Measurements from ENCODE around the gene ADAMTSL1.
A peak's percentile ranks its signal among the peaks of the same experiment; 100 is the strongest.

The ADAMTSL1 gene

DNA sequence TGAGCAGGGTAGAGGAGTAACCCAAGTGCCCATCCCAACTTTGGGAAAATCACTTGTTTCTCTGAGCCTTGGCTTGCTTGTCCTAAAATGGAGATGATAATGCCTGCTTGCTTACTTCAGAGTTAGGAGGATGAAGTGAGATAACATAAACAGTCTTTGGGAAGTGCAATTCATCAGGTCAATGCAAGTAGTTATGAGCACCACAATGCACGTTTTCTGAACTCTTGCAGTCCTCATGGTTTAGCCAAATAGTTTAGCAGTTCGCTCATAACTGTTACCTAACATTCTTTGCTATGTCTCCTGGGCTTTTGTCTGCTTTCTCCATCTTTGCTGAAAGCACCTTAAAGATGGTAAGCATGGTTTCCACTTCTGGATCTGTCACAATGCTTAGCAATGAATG, 270.0 kb downstream of the ADAMTSL1 start:
- no peak for DNase-seq

DNA sequence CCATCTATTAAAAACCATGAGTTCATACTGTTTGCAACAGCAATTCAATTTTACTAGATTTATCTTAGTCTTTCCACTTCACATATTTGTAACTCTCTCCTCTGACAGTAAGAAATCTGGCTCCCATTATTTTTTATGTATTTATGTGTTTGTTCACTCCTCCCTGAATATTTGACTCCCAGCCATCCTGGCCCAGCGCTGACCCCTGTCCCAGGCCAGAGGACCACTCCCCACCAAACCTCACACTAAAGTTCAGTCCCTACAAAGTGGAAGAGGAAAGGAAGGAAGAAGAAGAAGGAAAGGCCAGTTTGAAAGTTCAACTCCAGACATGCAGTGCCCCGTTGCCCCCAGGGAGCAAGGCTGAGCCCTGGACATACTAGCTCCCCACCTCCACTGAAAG, 271.8 kb downstream of the ADAMTSL1 start:
- DNase-seq = no peak

DNA sequence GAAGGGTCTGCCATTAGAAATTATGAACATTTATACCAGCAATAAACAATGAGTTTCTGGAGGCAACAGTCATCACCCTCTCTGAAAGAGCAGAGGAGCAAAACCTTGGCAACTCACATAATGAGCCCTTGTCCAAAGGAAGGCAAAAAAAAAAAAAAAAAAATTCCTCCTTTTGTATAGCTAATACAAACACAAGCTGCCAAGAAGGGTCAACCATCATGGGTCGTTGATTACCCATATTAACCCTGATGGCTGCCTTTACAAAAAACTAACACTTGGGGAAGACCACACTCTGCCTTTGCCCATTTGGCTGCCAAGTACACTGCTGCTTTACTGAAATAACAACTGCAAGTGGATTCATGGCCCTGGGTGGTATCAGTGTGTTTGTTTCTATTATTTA, 272.7 kb downstream of the ADAMTSL1 start:
- no peak for DNase-seq

DNA sequence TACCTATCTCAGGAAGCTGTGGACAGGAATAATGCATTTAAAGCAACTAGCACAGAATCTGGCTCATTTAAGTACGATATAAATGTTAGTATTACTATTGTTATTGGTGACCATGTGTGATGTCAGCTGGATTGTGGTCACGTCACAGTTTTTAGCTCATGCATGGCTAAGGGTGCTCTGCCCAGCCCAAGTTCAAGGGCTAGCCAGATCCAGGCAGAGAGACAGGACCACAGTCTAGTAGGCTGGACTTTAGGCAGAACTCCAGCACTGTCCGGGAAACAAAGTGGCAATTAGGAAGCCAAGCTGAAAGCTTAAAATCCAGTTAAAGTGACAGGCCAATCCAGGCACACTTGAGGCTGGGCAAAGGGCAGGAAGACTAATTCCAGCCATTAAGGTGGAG, 273.6 kb downstream of the ADAMTSL1 start:
- DNase-seq = no peak

DNA sequence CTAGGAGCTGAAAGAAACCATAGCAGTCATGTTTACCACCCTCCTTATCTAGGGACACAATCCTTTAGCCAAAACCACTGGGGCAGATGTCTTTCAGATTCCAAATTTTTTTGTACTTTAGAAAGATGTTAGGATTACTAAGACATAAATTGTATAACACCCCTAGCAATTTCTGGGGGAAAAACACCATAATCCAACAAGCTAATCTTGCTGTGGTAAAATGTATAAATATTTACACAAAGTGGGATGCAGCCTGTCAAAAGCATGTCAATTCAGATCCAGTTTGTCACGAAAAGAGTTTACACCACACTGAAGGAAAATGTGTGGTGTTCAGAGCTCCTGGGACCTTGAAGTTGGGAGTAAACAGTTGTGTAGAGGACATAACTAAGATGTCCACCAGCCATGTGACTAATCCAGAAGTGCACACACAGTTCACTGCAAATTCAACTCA, 274.3 kb downstream of the ADAMTSL1 start:
- DNase-seq = no peak

DNA sequence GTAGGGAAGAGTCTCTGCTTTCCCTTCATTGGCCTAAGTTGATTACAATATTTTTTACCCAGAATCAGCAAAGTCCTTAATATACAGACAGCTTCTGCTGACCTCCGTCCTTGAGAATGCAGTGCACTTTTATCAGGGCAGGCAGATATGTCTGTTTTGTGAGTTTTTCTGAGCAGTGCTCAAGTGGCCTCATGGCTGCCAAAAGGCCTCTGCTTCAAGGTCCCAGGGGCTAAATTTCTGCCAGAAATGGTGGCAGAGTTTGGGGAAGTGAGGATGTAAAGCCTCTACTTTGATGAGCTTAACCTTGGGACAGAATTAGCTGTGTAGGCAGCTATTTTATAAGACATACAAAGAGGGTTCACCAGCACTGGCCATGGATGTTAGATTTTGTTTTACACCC, 275.8 kb downstream of the ADAMTSL1 start:
- DNase-seq = no peak

DNA sequence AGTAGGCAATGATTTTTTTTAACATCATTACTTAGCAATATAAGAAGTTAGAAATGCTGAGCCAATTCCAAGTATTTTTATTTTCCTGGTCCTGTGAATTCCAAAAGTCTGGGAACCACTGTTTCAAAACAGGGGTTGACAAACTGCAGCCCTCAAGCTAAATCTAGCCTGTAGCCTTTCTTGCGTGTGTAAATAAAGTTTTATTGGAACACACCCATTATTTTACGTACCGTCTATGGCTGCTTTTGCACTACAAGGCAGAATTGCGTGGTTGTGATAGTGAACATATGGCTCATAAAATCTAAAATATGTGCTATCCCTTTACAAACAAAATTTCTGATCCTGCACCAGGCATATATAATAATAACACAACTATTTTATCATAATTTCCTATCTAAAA, 280.0 kb downstream of the ADAMTSL1 start:
- no peak for DNase-seq

DNA sequence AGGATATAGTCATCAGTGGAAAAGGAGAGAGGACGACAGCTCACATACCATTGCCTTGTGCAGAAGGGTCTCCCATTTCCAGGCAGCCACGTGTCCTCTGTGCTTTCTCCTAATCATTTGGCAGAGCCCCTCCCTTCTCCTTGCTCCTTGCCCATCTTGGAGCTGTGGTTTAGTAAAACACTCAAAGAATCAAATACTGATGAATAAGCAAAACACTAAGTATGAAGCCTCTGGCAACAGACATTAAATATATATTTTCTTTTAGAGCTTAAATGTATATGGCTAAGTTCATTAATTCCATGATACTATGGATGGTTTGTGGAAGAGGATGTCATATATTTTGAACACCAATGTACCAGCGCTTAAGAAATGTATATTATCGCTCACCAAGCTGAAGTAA, 280.6 kb downstream of the ADAMTSL1 start:
- DNase-seq = no peak

DNA sequence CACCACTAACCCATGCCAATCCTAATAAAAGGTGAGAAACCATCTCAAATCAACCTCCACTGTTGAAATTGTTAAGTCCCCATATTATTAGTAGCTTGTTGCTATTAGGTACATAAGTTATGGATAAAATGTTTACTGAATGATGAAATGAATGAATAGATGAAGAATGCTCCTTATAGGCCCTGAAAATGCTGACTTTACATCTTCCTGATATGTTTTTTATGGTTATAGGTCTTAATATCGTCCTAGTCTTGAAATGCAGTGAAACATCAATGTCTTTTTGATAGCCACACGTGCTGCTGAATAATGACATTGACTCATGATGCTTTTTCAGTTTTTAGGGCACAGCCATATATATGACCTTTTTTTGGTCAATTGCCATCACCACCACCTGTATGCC, 281.3 kb downstream of the ADAMTSL1 start:
- no peak for DNase-seq

DNA sequence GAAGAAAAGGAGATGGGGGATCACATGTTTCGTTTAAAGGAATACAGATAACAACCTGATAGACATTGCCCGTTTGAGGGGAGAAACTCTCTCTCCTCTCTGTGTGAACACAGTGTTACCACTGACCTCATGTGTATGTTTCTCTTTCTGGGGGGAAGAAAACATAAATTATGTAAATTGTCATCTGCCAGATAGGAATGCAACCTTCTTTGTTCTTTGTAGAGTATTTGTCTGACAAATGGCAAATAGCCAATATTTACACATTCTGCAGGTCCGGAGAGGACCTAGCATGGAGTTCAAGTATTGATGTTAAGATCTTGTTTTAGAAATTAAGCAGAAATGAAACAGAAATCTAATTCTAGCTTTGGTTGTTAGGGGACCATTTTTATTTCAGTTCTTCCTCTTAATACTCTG, 282.8 kb downstream of the ADAMTSL1 start:
- peak; percentile 23 for DNase-seq

DNA sequence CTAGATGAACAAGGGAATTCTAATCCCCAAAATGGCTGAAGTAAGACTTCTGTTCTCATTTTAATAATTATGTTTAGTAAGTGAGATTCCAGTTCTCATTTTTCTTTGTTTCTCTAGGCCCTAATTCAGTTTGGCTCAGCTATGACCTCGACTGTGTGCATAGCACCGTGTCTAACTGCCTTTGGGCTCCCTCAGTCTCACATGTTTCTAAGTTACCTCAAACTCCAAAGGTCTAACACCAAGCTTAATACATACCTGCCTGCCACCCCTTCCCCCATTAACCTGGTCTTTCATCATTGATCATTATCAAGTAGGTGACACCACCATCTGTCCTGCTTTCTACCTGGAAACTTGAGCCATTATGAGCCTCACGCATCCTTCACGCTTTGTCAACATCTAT, 285.9 kb downstream of the ADAMTSL1 start:
- DNase-seq = no peak

DNA sequence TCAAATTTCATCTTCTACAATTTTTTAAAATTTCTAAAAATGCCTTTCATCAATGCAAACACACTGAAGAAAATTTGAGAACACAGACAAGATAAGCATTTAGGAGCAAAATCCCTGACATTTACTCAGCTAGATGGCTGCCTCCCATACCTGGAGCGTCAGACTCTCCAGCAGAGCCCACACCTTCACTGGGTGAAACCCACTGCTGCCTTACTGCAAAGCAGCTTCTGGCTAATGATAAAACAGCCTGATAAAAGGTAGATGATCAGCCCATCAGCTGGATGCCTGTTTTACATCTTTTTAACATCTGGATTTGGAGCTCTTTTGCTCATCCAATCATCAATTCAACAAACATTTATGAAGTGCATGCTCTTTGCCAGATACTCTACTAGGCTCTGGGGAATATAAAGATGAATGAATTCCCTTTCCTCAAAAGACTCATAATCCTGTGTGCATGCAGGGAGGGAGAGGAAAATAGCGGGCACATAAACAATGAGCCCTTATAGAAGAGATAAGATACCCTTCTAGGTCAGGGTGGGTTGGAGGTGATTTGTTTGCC, 287.9 kb downstream of the ADAMTSL1 start:
- no peak for DNase-seq

DNA sequence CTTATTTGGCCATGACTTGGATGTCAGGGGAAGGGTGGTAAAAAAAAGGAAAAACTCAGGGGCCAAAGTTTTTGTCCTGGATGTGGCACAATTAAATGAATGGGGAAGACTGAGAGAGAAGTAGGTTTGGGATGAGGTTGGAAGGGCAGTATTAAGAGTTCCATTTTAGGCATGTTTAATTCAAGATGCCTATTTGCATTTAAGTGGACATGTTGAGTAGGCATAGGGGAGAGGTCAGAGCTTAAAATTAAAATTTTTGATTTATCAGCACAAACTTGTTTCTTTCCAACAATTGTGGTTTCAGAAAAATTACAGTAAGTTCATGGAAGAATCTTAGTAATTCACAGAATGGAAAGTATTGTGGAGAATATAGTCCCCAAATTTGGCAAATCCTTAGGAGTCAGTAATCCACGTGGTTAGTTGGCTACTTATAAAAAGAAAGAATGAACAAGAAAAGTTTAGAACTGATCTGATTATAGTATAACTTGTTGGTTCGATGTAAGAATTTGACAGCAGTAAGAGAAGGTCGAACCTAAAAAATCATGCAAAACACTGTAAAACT, 293.1 kb downstream of the ADAMTSL1 start:
- DNase-seq = no peak

DNA sequence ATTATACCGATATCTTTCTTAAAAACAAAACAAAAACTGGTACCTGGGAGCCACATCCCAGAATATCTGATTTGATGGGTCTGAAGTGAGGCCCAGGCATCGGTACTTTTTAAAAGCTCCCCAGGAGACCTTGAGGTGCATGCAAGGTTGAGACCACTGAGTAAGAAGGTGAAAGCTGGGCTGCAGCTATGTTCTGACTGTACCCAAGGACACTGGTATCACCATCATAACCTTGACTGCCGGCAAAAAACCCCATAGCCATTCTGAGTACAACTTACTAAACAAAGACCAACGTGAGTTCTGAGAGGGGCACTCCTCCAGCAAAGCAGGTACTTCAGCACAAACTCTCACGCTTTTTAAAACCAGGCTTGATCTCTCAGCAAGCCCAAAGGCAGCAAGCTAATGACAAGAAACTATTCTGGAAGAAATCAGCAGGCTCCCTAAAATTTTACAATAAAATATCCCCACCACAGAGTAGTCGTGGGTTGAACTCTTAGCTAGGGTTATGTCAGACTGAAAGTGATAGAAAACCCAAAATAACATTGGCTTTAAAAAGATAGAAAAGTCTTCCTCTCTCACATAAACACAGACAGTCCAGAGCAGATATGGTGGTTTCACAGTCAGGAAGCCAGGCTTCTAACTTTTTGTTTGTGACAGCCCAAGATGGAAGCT, 295.1 kb downstream of the ADAMTSL1 start:
- no peak for DNase-seq

DNA sequence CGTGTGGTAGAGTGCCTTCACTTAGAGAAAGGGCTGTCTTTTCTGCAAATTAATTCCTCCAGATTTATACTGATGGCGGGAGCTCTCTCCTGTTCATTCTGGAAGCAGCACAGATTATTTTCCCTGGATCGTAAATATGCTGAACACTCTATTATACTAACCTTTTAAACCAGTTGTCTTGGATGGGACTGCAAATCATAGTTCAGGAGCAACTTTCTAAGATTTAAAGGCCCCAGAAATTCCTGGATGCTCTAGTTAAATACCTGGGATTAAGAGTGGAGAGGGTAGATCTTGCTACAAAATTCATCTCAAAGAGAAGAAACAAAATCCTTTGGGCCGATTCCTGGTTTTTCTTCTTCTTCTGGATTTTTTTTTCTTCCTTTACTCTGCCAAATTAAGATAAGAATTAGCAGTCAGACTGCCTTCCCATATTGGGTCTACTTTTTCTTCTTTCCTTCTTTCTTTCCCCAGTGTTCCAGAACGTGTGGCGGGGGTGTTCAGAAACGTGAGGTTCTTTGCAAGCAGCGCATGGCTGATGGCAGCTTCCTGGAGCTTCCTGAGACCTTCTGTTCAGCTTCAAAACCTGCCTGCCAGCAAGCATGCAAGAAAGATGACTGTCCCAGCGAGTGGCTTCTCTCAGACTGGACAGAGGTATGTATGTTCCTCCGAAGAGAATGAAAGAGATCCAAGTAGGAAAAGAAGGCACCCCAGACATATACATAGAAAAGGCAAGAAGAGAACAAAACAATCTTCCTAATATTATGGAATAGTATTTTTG, 296.4 kb downstream of the ADAMTSL1 start:
- DNase-seq = no peak

DNA sequence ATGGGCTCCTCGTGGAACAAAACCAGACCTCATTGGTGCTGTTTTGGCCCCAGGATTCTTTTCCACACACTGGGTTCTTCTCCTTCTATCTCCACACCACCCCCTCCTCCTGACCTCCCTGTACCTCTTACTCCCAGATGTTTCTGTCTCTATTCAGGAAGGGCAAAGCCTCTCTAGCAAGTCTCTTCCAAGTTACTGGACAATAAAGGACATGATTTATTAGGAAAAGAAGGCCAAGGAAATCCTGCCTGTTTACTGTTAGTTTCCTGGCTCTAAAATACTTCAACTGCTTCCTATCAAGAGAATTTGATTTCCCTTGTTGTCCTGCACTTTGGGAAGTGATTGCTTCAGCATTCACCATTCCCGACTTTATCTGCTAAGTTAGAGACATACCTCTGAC, 297.1 kb downstream of the ADAMTSL1 start:
- no peak for DNase-seq

DNA sequence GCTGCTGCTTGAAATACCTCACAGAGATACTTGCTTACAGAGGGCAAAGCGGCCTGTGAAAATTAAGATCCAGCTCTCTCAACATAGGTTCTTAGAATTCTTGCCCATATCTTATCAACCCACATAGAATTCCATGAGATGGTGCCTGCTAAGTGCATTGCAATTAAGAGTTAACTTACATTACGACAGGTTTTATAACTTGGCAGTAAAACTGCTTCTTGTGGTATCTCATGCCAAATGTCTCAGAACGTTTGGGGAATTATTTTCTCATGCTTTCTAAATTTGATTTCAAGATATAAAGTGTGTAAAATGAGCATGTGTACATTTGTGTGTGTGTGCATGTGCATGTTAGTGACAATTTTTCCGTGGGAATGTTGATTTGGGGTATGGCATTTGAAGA, 297.8 kb downstream of the ADAMTSL1 start:
- no peak for DNase-seq

DNA sequence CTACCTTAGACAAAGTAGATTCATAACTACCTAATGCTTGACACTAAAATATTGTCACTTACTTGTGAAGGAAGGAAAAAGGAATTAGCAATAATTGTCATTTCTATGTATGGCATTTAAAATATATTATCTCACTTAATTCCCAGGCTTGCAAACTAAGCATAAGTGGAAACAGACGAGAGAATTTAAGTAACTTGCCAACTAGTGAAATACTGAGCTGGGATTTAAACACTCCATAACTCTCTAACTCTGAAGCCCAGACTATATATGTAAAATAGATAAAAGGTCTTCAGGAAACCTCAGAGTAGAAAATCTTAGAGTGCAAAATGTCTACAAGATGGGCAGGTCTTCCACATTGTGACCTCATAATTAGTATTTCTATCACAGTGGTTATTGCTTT, 301.3 kb downstream of the ADAMTSL1 start:
- DNase-seq = no peak

DNA sequence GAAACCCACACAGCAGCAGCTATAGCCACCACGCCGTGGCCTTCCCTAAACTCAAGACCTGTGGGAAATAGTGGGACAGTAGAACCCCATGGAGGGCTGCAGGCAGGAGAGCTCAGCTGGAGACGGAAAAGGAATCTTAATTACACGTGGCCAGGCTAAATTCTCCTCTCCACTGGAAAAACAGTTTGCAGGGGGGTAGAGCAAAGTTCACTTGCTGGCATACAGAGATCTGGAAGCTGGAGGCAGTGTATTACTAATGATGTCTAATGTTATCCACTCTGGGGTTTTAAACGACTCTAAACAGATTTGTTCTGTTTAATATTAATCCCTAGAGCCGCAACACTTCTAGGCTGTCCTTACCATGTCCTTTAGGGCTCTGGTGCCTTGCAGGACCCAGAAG, 302.0 kb downstream of the ADAMTSL1 start:
- DNase-seq = no peak

DNA sequence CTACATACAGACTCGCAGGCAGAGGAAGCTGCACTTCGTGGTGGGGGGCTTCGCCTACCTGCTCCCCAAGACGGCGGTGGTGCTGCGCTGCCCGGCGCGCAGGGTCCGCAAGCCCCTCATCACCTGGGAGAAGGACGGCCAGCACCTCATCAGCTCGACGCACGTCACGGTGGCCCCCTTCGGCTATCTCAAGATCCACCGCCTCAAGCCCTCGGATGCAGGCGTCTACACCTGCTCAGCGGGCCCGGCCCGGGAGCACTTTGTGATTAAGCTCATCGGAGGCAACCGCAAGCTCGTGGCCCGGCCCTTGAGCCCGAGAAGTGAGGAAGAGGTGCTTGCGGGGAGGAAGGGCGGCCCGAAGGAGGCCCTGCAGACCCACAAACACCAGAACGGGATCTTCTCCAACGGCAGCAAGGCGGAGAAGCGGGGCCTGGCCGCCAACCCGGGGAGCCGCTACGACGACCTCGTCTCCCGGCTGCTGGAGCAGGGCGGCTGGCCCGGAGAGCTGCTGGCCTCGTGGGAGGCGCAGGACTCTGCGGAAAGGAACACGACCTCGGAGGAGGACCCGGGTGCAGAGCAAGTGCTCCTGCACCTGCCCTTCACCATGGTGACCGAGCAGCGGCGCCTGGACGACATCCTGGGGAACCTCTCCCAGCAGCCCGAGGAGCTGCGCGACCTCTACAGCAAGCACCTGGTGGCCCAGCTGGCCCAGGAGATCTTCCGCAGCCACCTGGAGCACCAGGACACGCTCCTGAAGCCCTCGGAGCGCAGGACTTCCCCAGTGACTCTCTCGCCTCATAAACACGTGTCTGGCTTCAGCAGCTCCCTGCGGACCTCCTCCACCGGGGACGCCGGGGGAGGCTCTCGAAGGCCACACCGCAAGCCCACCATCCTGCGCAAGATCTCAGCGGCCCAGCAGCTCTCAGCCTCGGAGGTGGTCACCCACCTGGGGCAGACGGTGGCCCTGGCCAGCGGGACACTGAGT, 303.2 kb downstream of the ADAMTSL1 start:
- DNase-seq = no peak

DNA sequence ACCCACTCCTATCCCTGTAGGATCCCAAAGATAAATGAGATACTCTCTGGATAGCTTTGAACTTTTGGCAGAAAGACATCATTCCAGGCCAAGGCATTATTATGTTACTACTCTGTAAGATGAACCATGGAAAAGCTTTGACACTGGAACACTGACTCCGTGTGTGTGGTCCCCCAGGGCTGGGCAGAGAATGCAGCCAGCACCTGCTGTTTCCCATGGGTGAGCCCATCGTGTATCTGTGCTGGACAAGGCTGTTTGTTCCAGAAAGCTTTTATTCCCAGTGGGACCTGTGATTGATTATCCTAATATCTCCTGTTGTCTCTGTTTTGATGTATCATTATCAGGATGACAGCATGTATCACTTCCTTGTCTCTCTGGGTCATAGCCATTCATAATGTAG, 304.2 kb downstream of the ADAMTSL1 start:
- no peak for DNase-seq

DNA sequence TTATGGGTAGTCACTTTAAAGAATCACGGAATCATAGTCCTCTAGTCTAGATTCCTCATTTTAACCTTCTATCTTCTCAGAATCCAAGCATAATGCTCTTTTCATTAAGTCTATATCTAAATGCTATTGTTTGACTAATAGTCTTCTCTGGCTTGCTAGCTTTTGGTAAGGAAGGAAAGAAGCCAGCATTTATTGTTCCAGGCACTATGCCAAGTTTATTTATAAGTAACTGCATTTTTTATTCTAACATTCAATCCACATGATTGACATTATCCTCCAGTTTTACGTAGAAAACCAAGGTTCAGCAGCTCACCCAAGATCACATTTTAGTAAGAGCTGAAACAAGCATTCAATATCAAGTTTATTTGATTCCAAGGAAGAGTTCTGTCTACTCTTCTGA, 304.9 kb downstream of the ADAMTSL1 start:
- no peak for DNase-seq

DNA sequence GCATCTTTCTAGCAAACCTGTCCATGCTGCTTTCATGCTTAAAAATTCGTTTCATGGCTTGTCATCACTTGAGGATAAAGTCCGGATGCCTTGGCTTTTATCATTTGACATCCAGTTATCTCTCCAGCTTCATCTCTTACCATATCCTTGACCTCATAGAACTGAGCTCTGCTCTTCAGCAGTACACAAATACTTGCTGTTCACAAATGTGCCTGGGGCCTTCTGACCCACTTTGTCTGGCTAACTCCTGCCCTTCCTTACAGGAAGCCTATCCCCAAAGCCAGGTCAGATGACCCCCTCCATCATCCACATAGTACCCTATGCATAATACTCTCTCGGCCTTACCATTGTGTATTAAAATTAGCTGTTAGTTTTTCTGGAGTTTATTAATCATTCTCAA, 310.0 kb downstream of the ADAMTSL1 start:
- no peak for DNase-seq
